ENCODE results near the gene LIN28A. TPM values are rescaled to one million over a fixed set of nuclear protein-coding genes. Genes with fewer than 3 reads are reported as not detected.

Gene LIN28A
- total RNA-seq, 1 experiment from 2014 or later = 0.15 TPM

DNA sequence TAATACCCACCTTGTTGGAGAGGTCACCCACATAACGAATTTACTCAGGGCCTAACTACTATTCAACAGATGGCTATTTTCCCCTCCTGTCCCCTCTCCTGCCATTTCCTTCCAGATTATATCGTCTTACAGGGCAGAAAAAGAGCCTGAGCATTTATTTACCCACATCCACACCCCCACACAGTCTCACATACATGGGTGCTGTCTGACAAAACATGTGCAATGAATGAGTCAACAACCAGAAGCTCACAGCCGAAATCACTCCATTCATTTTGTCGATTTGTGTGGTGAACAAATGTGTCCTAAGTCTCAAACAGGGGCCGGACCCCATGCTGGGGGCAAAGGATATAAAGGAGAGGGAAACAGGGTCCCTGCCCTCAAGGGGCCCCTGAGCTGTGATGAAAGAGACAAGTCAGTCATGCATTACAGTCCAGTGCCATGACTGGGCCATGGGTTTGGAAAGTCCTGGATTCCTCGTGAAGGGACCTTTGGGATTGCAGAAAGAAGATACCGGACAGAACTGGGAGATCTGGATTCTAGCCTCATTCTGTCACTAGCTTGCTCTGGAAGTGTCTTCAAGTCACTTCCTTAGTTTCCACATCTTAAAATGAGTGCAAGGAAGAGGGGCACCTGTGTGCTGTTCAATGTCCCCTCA is 21.7 kb upstream of the LIN28A start:
- ChIA-PET POLR2A (ENCODE audit: low non-redundant PET) (no interaction called here), CTCF (no interaction called here)
- Histone ChIP-seq H3K9me3 (ENCODE audit: low read depth, low read length, poor library complexity, severe bottlenecking) (no peaks in the 10 kb centered on the region), H3K4me3 (ENCODE audit: low read depth, low read length, poor library complexity, severe bottlenecking) (no peak overlapping the region), H3K36me3 (ENCODE audit: insufficient read depth, low read length, poor library complexity, severe bottlenecking) (no peaks in the 10 kb centered on the region), H3K4me1 (ENCODE audit: insufficient read depth, low read length, poor library complexity, severe bottlenecking) (no peaks in the 10 kb centered on the region), H3K27ac (ENCODE audit: low read depth, low read length, poor library complexity, severe bottlenecking) (no peak overlapping the region), H3K27me3 (replicated peaks; ENCODE audit: insufficient read depth, low read depth, low read length, poor library complexity) (no peaks in the 10 kb centered on the region)
- intact Hi-C loops (cut with micrococcal nuclease; ENCODE audit: unreplicated experiment) = no loop called here
- no peak for TF ChIP-seq EZH2 (IDR thresholded peaks at IDR 0.05; ENCODE audit: borderline replicate concordance, low read depth, low read length, poor library complexity, severe bottlenecking)
- TF ChIP-seq, protein P1, sequence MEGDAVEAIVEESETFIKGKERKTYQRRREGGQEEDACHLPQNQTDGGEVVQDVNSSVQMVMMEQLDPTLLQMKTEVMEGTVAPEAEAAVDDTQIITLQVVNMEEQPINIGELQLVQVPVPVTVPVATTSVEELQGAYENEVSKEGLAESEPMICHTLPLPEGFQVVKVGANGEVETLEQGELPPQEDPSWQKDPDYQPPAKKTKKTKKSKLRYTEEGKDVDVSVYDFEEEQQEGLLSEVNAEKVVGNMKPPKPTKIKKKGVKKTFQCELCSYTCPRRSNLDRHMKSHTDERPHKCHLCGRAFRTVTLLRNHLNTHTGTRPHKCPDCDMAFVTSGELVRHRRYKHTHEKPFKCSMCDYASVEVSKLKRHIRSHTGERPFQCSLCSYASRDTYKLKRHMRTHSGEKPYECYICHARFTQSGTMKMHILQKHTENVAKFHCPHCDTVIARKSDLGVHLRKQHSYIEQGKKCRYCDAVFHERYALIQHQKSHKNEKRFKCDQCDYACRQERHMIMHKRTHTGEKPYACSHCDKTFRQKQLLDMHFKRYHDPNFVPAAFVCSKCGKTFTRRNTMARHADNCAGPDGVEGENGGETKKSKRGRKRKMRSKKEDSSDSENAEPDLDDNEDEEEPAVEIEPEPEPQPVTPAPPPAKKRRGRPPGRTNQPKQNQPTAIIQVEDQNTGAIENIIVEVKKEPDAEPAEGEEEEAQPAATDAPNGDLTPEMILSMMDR (conservative IDR thresholded peaks at IDR 0.05; ENCODE audit: low read depth, low read length) = no peak
- DNase-seq (ENCODE audit: low spot score) = no peak
- BruUV-seq (replicated peaks) = no TSS peak

DNA sequence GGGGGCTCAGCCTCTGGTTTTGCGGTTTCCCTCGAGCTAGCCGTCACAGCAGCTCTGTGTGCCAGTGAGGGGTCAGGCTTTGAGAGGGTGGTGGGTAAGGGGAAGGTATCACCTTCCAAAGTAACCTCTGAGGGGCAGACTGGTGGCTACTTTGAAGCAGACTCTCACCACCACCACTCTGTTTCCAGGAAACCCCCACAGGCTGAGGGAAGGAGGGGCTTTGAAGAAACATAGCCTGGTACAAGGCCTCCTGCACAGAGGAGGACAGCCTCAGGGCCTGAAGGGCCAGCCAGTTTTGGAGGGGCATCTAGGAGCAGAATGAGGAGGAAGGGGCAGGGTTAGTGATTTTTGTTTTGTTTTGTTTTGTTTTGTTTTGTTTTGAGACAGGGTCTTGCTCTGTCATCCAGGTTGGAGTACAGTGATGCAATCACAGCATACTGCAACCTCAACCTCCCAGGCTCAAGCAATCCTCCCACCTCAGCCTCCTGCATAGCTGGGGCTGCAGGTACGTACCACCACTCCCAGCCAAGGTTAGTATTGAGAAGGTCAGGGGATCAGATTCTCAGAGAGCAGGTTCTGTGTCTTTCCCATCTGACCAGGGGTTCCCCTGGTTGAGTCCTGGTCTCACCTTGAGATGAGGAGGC is 20.9 kb upstream of the LIN28A start:
- no TSS peak for BruUV-seq (replicated peaks)
- no peak overlapping the region for H3K27ac ChIP-seq (ENCODE audit: low read depth, low read length, poor library complexity, severe bottlenecking)
- CTCF ChIA-PET = no interaction called here
- TF ChIP-seq, protein P1 (conservative IDR thresholded peaks at IDR 0.05; ENCODE audit: low read depth, low read length) = no peak
- no peak for TF ChIP-seq EZH2 (IDR thresholded peaks at IDR 0.05; ENCODE audit: borderline replicate concordance, low read depth, low read length, poor library complexity, severe bottlenecking)
- POLR2A ChIA-PET (ENCODE audit: low non-redundant PET) = no interaction called here
- H3K9me3 ChIP-seq (ENCODE audit: low read depth, low read length, poor library complexity, severe bottlenecking) = no peaks in the 10 kb centered on the region
- H3K27me3 ChIP-seq (replicated peaks; ENCODE audit: insufficient read depth, low read depth, low read length, poor library complexity) = no peaks in the 10 kb centered on the region
- H3K4me1 ChIP-seq (ENCODE audit: insufficient read depth, low read length, poor library complexity, severe bottlenecking) = no peaks in the 10 kb centered on the region
- no peak overlapping the region for H3K4me3 ChIP-seq (ENCODE audit: low read depth, low read length, poor library complexity, severe bottlenecking)
- no peak for DNase-seq (ENCODE audit: low spot score)
- H3K36me3 ChIP-seq (ENCODE audit: insufficient read depth, low read length, poor library complexity, severe bottlenecking) = no peaks in the 10 kb centered on the region
- intact Hi-C loops (cut with micrococcal nuclease; ENCODE audit: unreplicated experiment) = no loop called here

DNA sequence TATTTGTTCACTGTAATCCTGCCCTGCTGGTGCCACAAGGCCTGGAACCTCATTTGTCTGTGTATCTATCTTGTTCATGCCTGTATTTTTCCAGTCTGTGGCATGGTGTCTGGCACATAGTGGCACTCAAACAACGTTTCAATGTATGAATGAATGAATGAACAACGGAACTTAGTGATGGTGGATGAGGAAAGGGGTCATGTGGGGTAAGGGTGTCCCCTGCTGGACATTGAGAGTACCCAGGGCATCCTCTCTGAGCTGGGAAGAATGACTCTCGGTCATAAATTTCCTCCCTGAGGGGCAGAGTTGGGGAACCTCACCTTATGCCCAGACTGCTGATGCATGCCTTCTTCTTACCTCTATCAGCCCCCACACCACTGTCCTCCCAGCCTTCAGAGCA is 19.2 kb upstream of the LIN28A start:
- no peaks in the 10 kb centered on the region for H3K36me3 ChIP-seq (ENCODE audit: insufficient read depth, low read length, poor library complexity, severe bottlenecking)
- H3K4me3 ChIP-seq (ENCODE audit: low read depth, low read length, poor library complexity, severe bottlenecking) = no peak overlapping the region
- no peaks in the 10 kb centered on the region for H3K27me3 ChIP-seq (replicated peaks; ENCODE audit: insufficient read depth, low read depth, low read length, poor library complexity)
- TF ChIP-seq EZH2 (IDR thresholded peaks at IDR 0.05; ENCODE audit: borderline replicate concordance, low read depth, low read length, poor library complexity, severe bottlenecking) = no peak
- TF ChIP-seq, protein P1 (conservative IDR thresholded peaks at IDR 0.05; ENCODE audit: low read depth, low read length) = peak; percentile 23; the same call in 1 of the 2 replicates
- H3K27ac ChIP-seq (ENCODE audit: low read depth, low read length, poor library complexity, severe bottlenecking) = no peak overlapping the region
- POLR2A ChIA-PET (ENCODE audit: low non-redundant PET) = interaction anchor here (0.7 kb wide), 1 partner anchor 112 kb away, joined by 9 read pairs; the partner anchor contains the start of gene SH3BGRL3
- no peaks in the 10 kb centered on the region for H3K4me1 ChIP-seq (ENCODE audit: insufficient read depth, low read length, poor library complexity, severe bottlenecking)
- intact Hi-C loops (cut with micrococcal nuclease; ENCODE audit: unreplicated experiment) = no loop called here
- DNase-seq (ENCODE audit: low spot score) = no peak
- no TSS peak for BruUV-seq (replicated peaks)
- CTCF ChIA-PET = no interaction called here
- H3K9me3 ChIP-seq (ENCODE audit: low read depth, low read length, poor library complexity, severe bottlenecking) = no peaks in the 10 kb centered on the region
